ENCODE results near the gene DTX3L.

GRCh38 chr3:122533931-122534334, 30.2 kb upstream of the DTX3L start:
- TF ChIP-seq CTCF (conservative IDR thresholded peaks at IDR 0.05) (no peak), EZH2 (IDR thresholded peaks at IDR 0.05; ENCODE audit: low read depth) (no peak)
